Activated CD4-positive, alpha-beta T cell treated with anti-CD3 and anti-CD28 coated beads, Interleukin-2, amount 50 U/mL, for 1 hour (primary cell): ENCODE results near the gene HIP1R.
"Not testable (repeated sequence)": the region's sequence is repeated elsewhere in the genome, so short reads cannot be mapped to it uniquely, and the experiment has no call there.

Experiments used
- DNase-seq: peaks from one replicate; pipeline ENCODE4 v3.0.0-alpha.2; 2020

HIP1R gene, protein sequence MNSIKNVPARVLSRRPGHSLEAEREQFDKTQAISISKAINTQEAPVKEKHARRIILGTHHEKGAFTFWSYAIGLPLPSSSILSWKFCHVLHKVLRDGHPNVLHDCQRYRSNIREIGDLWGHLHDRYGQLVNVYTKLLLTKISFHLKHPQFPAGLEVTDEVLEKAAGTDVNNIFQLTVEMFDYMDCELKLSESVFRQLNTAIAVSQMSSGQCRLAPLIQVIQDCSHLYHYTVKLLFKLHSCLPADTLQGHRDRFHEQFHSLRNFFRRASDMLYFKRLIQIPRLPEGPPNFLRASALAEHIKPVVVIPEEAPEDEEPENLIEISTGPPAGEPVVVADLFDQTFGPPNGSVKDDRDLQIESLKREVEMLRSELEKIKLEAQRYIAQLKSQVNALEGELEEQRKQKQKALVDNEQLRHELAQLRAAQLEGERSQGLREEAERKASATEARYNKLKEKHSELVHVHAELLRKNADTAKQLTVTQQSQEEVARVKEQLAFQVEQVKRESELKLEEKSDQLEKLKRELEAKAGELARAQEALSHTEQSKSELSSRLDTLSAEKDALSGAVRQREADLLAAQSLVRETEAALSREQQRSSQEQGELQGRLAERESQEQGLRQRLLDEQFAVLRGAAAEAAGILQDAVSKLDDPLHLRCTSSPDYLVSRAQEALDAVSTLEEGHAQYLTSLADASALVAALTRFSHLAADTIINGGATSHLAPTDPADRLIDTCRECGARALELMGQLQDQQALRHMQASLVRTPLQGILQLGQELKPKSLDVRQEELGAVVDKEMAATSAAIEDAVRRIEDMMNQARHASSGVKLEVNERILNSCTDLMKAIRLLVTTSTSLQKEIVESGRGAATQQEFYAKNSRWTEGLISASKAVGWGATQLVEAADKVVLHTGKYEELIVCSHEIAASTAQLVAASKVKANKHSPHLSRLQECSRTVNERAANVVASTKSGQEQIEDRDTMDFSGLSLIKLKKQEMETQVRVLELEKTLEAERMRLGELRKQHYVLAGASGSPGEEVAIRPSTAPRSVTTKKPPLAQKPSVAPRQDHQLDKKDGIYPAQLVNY

GRCh38 chr12:122834921-122835749 lies at the start of gene HIP1R:
TSS of gene HIP1R (plus strand) at chr12:122835457. CDS start at chr12:122835551, 94 bp downstream.
- peak; percentile 60 for DNase-seq

GRCh38 chr12:122785503-122785902 lies 49.8 kb upstream of the HIP1R start:
- no peak for DNase-seq

DNA sequence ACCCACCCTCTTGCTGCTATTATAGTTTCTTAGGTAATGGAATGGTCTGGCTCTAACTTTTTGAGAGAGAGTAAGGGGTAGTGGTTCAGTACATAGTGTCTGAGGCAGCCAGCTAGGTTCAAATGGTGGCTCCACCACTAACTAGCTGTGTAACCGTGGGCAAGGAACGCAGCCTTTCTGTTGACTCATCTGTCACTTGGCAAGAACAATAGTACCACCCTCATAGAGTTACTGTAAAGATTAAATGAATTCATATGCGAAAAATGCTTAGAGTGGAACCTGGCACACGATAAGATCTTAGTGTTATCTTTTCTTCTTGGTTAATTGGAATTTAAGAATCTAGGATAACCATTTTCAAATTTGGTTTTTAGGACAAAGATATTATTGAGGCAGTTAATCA lies 46.9 kb upstream of the HIP1R start:
- no peak for DNase-seq

DNA sequence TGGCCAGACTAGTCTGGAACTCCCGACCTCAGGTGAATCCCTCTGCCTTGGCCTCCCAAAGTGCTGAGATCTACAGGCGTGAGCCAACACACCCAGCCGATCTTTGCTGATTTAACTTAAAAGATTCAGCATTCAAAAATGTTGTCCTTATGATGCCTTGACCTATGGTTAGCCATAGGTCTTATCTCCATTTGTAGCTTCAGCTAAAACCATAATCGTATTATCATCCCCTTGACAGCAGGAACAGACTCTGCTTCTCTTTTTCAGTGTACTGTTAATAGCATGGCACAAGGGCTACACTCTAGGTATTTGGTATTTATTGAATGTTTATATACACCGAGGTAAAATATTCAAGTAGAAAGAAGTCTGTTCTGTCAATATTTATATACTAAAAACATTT lies 45.6 kb upstream of the HIP1R start:
- DNase-seq, result no peak

- DNase-seq, result no peak
Measured at GRCh38 chr12:122790393-122791075, 44.7 kb upstream of the HIP1R start.

DNA sequence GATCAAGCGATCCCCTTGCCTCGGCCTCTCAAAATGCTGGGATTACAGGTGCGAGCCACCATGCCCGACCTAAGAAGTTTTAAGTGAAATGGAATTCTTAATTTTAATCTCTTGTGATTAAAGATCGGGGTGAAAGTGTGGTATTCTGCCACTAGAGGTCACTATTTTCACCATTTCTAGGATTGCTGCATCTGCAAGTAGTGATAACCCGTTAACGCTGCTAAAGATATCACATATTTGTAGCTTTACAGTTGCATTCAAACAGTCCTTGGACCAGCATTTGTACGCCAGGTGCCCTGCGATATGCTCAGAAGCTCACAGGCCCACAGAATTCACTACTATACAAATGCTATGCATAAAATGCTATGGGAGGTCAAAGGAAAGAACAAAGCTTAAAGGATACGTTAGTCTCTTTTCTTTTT lies 41.6 kb upstream of the HIP1R start:
- no peak for DNase-seq

DNA sequence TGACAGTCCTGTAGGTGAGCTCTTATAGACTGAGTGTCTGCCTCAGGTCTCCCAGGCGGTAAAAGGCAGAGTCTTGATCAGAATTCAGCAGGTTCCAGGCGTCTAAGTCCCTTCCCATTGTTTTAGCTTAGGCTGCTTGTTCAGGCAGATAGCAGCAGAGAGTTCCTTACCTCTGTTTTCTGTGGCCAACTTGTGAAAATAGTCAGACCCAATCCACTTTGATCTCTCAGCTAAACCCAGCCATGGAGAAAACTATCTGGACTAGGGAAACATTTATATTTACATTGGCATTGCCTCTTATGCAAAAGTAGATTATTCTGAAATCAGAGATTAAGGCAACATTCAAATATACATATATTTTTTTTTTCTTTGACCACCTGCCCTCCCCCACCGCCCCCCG lies 39.5 kb upstream of the HIP1R start:
- no peak for DNase-seq

DNA sequence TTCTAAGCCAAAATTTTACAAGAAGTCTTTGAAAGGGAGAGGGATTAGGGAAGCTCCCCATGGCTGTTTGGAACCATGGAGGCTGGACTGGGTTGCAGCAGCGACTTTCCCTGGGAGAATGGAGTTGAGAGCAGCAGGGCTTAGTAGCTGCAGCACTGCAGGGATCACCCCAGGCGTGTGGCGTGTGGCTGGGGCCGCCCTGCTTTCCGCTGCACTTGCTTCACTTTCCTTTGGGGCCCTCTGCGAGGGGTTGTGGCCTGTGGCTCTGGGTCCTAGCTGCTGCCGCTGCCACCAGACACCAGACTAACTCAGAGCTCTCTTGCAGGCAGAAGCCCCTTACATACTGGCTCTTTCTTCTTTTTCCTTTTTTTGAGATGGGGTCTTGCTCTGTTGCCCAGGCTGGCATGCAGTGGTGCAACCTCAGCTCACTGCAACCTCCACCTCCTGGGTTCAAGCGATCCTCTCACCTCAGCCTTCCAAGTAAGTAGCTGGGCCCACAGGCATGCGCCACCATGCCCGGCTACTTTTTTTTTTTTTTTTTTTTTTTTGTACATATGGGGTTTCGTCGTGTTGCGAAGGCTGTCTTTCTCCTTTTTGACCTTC lies 35.5 kb upstream of the HIP1R start:
- DNase-seq, result no peak

DNA sequence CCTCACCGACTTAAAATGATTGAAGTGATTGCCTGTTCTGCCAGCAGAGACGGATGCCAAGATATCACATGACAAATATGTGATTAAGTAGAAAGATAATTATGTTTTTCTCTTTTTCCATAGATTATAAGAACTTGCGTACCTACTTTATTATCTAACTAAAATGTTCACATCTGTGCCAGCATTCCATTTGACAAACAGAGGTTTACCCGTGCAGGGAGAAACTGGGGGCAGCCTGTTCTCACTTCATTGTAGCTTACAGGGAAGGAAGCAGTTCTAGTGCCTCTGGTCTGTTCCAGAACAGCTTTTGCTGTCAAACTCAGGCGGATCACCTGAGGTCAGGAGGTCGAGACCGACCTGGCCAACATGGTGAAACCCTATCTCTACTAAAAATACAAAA lies 31.3 kb upstream of the HIP1R start:
- no peak for DNase-seq

- DNase-seq, result not testable (repeated sequence)
Measured at GRCh38 chr12:122804957-122805356, 30.3 kb upstream of the HIP1R start.

DNA sequence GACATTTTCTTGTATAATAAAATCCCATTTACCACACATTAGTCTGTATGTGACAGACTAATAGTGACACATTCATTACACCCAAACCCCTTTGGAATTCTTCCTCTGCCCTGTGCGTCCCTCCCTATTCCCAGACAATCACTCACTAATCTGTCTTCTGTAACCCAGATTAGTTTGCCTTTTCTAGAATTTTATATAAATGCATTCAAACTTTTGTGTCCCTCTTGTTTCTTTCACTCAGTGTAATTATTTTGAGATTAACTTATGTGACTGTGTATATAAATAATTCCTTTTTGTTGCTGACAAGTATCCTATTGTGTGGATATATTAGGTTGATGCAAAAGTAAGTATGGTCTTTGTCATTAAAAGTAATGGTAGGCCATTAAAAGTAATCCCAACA lies 27.6 kb upstream of the HIP1R start:
- DNase-seq, result no peak

DNA sequence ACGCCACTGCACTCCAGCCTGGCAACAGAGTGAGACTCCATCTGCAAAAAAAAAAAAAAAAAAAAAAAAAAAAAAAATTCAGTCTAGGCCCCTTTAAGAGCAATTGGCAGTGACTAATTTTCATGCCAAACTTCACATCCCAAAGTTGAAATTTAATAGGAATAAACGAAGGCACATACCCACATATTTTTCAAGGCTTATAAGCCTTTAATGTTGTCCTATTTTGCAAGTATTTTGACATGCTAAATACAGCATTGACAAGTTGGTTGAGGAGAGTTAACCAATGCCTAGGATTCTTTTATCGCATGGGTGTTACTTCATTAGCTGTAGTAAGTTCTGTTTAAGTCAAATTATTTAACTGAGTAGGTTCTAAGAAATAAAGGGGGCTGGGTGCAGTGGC lies 23.5 kb upstream of the HIP1R start:
- no peak for DNase-seq

GRCh38 chr12:122813310-122813713 lies 21.9 kb upstream of the HIP1R start:
- no peak for DNase-seq

DNA sequence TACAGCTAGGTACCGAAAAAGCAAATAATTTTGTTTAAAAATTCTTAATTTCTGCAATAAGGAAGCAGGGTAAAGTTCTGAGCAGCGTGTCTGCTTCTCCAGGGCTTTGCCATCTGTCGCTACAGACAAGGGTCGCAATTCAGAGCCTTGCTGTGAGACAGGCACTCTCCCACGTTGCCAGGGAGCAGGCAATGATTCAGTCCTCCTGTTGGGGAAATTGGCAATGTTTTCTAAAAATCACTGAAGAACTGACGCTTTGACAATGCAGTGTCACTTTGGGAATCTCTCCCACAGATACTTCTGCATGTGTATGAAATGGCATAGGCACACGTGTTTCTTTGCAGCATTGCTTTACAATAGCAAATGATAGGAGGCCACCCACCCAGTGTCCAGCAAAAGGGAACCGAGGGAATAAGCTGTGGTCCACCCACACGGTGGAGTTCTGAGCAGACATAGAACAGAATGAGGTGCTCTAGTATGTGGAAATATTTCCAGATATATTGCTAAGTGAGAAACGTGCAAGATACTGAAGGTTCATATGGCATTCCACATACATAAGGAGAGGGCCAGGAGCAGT lies 16.0 kb upstream of the HIP1R start:
- no peak for DNase-seq

- no peak for DNase-seq
Measured at GRCh38 chr12:122820138-122820537, 15.1 kb upstream of the HIP1R start.

DNA sequence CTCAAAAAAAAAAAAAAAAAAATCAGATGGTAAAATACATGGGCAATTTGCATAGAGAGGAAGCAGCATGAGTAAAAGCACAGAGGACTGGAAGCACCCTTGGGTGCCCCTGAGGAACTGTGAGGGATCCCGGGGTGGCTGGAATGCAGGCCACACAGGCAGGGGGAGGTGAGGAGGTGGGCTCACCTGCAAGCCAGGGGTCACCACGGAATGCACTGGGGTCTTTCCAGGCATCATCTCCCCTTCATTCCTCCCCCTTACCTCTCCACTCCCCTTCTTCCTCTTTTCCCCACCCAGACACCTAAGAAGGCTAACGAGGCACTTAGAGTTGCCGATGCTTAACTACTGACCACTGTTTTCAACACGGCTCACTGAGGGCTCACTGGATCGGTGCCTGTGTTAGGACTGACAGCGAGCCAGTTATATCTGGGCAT lies 14.4 kb upstream of the HIP1R start:
- DNase-seq, result no peak

DNA sequence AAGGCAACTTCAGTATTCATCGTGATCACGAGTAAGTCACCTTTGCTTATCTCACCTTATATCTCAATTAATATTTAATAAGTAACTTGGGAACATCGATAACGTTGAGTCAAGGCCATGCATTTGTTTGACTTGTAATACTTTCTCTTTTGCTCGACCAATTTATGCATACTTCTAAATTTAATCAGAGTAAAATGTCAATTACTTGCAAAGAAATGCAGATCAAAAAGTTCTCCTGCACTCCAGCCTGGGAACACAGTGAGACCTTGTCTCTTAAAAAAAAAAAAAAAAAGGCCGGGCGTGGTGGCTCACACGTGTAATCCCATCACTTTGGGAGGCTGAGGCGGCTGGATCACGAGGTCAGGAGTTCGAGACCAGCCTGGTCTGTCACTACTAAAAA lies 11.8 kb upstream of the HIP1R start:
- no peak for DNase-seq

DNA sequence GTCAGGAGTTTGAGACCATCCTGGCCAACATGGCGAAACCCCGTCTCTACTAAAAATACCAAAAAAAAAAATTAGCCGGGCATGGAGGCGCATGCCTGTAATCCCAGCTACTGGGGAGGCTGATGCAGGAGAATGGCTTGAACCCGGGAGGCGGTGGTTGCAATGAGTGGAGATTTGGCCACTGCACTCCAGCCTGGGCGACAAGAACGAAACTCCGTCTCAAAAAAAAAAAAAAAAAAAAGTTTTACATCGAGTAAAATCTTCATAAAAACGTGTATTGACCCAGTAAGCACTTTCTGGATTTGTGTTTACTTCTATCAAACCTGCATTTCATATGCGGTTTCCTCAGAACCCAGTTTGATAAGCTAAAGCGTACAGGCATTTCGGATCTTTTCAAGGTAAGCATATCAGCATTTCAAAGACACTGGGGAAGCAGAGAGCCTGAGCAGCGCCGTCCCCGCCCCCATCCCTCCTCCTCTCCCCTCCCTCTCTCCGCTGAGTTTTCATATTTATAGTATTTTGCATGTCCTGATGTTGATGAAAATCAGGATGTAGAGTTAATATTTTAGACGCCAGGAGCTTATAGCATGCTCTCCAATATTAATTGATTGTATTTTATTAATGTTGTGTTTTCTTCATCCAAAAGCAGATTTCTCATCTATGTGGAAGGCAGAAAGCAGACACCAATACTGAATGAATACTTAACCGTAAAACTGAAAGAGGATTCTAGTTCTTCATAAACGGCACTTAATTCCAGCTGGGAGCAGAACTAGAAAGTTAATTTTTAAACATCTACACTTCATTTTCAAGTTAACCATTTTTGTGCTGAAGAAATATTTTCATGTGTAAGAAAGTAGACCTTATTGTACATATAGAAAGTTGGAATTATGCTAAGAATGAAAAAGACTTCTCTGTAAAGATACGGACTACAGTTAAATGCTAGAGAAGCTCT lies 9.2 kb upstream of the HIP1R start:
- DNase-seq, result peak; percentile 20

DNA sequence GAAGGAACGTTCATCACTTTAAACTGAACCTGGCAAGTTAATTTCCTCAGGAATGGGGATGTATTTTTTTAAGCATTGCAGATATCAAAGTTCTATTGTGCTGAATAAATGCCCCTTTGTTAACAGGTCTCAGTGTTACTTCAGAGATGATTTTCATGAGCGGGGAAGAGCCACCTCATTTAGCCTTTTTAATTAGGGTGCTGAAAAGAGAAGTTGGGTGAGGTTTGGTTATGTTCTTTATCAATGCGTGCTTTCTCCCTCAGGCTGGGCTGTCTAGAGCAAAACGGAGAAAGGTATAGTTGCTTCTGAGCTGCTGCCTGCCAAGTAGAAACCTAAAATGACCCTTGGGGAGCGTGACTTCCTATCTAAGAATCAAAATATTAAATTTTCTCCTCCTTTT lies 8.0 kb upstream of the HIP1R start:
- DNase-seq, result no peak
